GM21825 (cell line): Measurements from ENCODE around the gene GMPPA.

ENCODE experiments used
- ATAC-seq: cut with Tn5 transposase; IDR thresholded peaks from one replicate; pipeline ENCODE4 v1.9.1; 2021; ENCODE audit warnings: mild to moderate bottlenecking, moderate library complexity; ENCODE audit not compliant: unreplicated experiment

The GMPPA gene

GRCh38 chr2:219501849-219502248 is 3.2 kb downstream of the GMPPA start:
- ATAC-seq = no peak

DNA sequence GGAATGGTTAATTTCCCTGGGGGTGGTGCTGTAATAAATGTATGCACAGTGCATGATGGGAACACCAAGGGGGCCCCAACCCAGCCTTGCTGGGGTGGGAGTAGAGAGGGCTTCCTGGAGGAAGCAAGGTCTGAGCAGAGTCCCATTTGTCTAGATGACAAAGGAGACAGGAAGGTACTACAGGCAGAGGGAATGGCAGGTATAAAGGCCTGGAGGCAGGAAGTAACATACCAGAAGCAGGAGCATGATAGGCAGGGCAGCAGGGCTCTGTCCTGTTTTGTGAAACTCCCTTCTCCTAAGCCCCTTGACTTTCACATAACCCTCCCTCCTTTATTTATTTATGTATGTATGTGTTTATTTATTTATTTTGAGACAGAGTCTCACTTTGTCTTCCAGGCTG is 3.9 kb downstream of the GMPPA start:
- ATAC-seq = no peak

- no peak for ATAC-seq
These were observed 6.9 kb downstream of the GMPPA start for GRCh38 chr2:219505585-219505984.

DNA sequence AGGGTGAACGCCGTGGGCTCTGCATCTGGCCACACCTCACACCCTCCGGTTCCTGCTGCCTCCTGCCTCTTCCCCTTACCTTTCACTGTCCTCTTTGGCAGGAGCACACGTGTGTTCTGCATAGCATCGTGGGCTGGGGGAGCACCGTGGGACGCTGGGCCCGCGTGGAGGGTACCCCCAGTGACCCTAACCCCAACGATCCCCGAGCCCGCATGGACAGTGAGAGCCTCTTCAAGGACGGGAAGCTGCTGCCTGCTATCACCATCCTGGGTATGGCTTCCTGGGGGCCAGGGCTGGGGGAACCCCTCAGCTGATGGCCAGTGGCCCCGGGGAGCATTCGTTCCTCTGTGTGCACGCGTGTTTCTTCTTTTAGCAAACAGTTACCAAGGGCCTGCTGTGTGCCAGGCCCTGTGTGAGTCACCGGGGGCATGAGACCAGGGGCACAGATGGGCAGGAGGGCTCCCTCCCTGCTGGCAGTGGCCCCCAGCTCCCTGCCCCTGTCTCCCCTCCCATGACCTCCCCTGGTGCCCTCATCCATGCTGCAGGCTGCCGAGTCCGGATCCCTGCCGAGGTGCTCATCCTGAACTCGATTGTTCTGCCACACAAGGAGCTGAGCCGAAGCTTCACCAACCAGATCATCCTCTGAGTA is 7.6 kb downstream of the GMPPA start:
- ATAC-seq = no peak

DNA sequence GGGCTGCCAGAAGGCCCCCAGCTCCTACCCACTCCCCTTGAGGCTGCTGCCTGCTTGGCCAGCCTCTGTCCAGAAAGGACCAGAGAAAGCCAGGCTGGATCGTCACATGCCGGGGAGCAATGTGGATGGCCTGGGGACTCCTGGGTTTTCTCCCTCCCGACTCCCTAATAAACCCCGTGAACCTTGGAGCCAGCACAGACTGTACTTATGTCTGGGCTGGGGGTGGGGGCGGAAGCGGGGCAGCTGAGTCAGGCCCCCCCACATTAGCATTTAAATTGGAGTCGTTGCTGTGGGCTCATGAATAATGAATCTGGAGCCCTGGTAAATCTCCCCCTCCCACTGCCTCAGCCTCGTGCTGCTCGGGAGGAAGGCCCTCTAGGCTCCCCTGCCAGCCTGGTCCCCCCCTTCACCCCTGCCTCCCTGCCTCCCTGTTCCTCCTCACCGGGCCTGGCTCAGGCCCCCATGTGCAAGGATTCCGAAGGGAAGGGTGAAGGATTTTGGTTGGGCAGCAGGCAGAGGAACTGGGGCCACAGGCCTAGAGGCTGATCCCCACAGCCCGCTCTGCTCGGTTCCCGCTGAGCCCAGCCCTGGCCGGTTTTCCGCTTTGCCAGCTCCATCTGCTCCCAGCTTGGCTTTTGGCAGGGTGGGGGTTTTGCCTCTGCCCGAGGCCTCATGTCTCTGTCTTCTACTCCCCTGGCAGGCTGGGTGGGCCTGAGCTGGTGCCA is 8.3 kb downstream of the GMPPA start:
- no peak for ATAC-seq

DNA sequence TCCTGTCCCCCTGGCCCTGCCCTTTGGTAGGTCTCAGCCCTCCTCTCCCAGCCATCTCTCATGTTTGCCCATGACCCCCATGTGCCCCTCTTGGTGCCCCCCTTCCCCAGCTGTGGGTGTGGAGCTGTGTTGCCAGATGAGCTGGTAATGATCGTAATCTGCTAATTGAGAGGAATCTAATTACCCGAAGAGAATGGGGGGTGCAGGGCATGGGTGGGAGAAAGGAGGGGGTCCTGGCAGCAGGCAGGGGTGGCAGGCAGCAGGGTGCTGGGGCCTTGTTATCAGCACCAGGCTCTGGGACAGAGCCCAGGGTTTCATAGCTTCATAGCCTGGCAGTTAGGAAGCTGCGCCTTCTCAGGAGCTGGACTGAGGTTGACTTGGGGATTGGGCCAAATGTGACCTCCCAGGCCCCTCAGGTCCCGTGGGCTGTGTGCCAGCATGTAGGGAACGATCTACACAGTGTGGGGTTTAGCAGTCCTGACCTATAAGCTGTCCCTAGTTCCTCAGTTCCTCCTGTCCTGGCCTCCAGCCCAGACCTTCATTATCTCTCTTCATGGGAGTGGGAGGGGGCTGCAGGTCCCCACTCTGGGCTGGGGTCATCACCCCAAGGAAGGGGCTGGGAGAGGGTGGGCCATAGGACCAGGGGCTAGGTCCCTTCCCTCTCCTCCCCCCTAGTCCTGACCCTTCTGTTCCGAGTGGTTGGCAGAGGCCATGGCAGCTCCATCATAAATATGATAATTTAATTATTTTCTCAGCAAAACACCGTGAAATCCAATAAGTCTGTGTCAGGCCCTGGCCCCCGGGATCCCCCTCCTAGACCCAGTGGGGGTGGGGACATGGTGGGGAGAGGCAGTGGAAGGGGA is 9.1 kb downstream of the GMPPA start:
- ATAC-seq = no peak

DNA sequence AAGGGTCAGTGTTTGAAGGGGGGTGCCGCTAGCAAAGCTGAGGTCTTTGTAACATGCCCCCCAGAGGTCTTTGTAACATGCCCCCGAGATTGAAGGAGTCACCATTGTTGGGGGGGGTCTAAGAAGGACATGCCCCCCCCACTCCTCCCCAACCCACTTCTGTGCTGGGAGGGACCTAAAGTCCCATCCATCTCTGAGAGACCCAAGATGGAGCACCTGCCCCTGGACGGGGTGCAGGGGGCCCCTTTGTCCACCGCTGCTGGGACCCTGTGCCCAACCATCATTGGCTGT is 9.7 kb downstream of the GMPPA start:
- ATAC-seq = no peak

- no peak for ATAC-seq
These were observed 10.5 kb downstream of the GMPPA start for GRCh38 chr2:219508971-219509779.

DNA sequence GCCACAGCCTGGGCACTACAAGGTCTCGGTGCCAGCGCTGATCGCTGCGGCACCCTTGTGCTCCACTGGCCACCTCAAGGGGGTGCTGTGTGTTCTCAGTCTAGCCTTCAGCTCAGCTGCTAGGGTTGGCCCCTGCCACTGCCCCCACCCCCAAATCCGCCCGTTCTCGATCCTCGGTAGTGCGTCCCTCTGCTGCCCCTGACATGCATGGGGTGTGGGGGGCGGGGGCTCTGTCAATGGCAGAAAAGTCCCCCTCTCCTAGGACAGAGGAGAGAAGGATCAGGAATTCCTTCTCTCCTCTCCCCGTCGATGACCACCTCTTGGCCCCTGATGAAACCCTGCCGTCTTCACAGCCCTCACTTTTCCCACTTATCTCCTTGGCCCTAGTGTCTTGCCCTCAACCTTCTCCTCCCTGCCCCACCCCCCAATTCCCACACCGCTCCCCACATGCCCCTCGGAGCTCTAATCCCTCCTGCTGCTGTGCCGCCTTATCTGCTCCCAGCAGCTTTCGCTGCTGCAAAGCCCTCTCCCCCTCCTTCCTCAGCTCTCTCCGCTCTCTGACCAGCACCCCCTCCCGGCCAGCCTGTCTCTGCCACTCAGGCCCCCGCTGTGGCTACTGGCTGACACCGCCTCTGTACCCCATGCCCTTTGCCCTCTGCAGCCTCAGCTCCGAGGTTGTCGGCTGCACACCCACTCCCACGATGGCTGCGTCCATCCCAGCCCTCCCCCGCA is 11.3 kb downstream of the GMPPA start:
- ATAC-seq = no peak

GRCh38 chr2:219510512-219511135 is 11.9 kb downstream of the GMPPA start:
- no peak for ATAC-seq

DNA sequence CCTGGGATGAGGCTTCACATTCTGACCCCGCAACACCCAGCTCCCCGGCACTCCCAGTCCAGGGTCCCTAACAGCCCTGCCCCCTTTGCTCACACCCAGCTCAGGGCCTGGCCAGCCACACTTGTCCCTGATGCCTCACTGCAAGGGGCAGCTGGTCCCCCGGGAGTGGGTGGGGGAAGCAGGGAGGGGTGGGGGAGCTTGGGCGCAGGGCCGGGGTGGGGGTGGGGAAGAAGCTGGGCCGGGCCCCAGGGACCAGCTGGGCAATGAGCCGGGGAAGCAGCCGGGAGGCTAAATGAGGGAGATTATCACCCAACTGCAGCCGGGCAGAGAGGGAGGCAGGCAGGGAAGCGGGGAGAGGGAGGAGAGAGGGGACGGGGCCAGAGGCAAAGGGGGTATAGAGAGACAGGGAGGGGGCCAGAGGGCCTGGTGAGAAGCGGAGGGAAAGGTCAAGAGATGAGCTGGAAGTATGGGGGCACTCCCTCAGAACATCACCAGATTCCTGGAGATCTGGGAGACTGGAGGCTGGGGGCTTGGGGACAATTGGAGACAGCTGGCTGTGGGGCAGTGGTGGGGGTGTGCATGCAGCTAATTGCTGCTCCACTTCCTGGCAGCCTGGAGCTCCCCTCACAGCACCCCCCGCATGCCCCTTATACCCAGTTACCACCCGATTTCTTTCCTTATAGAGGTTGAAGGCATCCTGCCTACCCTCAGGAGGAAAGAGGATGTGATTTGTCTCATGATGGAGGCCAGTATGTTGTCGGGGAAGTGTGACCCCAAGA is 13.0 kb downstream of the GMPPA start:
- no peak for ATAC-seq

DNA sequence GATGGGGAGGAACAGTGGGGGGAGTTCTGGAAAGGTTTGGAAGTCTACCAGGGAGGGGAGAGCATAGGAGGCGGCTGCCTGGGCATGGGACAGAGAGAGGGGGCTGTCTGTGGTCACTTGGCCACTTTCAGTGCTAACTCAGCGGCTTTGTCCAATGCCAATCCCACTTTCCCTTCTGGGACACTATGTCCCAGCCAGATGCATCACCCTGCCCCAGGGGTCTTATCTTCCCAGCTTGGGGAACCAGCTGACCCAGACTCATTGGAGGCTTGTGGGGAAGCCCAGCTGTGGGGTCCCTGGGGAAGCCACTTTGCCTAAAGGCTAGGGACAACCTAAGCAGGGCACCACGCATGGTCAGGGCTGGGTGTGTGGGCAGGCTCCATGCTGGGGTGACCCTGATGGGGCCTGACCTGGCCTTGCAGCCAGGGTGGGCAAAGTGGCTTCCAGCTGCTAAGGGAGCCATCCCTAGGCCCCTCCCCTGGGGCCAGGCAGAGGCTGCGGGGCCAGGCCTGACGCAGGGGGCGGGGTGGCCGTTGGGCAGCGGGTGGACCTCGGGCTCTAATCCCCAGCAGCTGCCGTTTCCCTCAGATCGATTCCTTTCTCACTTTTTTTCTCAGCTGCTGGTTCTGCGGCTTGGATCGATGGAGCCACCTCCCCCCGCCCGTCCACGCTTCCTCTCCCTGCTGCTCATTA is 14.0 kb downstream of the GMPPA start:
- ATAC-seq = no peak

- ATAC-seq = no peak
These were observed 15.1 kb downstream of the GMPPA start for GRCh38 chr2:219513787-219514186.

DNA sequence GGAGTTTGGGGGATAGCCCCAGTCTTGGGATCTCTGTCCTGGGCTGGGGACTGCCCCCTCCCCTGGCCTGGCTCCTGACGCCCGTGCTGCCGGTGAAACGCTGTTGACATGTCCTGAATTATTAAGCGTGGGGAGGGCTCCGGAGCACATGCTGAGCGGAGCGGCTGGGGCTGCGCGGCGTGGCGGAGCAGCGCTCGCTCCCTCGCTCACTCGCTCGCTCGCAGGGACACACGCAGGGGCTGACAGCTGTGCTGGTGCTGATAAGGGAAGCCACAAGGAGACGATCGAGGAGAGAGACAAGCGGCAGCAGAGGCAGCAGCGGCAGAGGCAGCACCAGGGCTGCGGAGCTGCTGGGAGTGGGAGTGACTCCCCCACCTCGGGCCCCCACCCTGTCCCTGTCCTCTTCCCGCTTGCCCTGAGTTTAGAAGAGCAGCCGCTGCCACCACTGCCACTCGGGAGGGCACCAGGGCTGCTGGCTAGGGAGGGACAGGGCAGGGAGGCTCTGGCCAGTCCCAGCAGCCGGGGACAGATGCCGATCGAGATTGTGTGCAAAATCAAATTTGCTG is 15.6 kb downstream of the GMPPA start, which contains the start of gene ASIC4:
TSS of gene ASIC4 (plus strand) at position 287 of the 566 bp plus-strand sequence. CDS start at position 530, 243 bp downstream.
- no peak for ATAC-seq

- no peak for ATAC-seq
These were observed 16.1 kb downstream of the GMPPA start for GRCh38 chr2:219514836-219515235.

DNA sequence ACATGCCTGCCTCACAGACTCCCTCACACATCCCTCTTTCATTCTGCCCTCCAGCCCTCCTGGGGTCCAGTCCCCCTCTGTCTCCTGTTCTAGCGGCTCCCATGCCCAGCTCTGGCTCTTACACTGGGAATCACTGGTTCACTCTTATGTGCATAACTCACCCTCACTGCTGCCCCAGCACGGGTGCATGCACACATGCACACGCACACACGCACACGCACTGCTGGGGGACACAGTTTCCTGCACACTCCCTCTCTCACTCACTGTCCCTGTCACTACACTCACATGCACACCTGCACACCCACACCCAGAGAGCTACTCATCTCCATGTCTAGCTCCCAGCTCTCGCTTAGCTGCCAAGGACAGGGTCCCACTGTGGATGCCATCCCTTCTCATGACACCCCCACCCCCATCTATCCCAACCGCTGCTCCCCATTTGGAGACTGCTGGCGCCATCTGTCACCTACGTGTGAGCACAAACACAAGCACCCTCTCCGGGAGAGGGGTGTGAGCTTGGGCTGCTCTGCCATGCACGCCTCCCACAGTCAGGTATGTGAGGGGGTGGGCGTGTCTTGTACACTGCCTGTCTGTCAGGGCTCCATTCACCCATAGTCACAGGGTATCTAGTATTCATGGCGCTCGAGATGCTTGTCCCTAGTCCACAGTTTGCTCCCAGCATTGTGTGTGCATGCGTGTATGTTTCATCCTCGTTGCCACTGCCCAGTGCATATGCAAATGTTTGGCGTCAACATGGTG is 17.4 kb downstream of the GMPPA start:
- ATAC-seq = no peak

GRCh38 chr2:219516888-219517287 is 18.2 kb downstream of the GMPPA start:
- no peak for ATAC-seq
